Measurements from ENCODE around the gene GUF1. TPM values are rescaled to one million over a fixed set of nuclear protein-coding genes. Genes with fewer than 3 reads are reported as not detected.

Gene GUF1
- total RNA-seq, 4 donors from 2014 or later: 14.8 to 22.2 (median 16.4) TPM

DNA sequence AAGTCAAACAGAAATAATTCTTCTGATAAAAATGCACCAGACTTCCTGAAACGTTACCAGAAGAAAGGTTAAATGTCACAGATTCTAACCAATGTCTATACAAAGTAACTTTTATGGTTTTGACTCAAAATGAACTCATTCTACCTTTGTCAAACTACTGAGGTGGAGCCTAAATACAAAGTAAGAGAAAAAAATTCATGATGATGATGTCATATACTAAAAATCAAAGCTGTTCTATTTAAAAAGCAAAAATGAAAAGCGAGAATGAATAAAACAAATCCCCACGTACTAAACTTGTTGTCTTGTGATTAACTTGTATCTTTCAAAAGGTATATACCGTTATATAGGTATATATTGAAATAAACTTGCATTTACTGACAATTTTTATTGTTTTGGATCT is 26.5 kb downstream of the GUF1 start:
- TF ChIP-seq, protein P1, sequence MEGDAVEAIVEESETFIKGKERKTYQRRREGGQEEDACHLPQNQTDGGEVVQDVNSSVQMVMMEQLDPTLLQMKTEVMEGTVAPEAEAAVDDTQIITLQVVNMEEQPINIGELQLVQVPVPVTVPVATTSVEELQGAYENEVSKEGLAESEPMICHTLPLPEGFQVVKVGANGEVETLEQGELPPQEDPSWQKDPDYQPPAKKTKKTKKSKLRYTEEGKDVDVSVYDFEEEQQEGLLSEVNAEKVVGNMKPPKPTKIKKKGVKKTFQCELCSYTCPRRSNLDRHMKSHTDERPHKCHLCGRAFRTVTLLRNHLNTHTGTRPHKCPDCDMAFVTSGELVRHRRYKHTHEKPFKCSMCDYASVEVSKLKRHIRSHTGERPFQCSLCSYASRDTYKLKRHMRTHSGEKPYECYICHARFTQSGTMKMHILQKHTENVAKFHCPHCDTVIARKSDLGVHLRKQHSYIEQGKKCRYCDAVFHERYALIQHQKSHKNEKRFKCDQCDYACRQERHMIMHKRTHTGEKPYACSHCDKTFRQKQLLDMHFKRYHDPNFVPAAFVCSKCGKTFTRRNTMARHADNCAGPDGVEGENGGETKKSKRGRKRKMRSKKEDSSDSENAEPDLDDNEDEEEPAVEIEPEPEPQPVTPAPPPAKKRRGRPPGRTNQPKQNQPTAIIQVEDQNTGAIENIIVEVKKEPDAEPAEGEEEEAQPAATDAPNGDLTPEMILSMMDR (IDR thresholded peaks at IDR 0.05; ENCODE audit: low read depth): no peak

DNA sequence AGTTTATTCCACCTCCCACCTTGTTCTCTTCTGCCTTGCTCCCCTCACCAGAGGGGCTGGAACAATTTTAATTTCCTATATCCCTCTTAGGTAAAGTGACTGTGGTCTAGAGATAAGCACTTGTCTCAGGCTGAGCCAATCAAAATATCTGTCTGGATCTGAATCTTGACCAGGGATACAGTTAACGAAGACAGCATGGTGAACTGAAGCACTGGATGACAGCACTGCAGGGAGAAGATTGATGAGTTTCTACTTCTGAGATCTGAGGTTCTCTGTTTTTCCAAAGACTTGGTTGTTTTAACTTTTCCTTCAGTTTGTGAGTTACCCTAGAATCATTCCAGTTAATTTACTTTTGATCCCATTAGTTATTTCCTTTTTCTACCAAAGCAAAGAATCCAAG is 34.9 kb downstream of the GUF1 start:
- TF ChIP-seq, protein P1 (IDR thresholded peaks at IDR 0.05; ENCODE audit: low read depth): no peak

DNA sequence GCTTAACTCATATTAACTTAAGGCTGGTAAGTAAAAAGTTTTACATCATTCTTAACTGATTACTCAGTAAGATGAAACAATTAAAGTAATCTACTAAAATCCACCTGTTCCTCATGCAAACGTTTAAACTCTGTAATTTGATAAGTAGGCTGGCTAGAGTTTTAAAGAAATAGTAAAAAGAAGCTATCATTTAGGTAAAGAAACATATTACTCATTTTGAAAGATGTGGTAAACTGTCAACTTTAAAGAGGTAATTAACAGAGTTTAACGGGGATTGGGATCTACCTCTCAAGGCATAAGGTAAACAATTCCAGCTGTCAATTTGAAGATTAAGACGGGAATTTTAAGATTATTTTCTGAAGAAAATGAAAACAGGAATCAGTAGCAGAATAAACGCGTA is 38.4 kb downstream of the GUF1 start:
- TF ChIP-seq, protein P1 (IDR thresholded peaks at IDR 0.05; ENCODE audit: low read depth): no peak

GRCh38 chr4:44720371-44720770 is 42.2 kb downstream of the GUF1 start:
- TF ChIP-seq, protein P1 (IDR thresholded peaks at IDR 0.05; ENCODE audit: low read depth): no peak

DNA sequence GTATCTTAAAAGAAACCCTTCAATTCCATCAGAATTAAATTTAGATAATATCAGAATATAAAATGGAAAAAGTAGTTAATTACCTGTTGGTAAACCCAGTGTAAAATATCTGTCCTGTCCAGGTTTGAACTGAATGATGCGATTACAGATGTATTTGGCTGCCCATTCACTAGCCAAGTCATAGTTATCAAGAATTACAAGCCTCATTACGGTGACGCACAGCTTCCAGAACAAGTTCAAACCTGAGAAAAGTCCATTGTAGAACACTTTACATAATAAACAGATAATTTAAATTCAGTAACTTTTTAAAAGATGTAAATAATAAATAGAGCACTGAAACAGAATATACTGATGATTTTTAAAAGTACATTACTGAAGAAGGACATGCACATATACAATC is 43.8 kb downstream of the GUF1 start:
- TF ChIP-seq, protein P1 (IDR thresholded peaks at IDR 0.05; ENCODE audit: low read depth): no peak

DNA sequence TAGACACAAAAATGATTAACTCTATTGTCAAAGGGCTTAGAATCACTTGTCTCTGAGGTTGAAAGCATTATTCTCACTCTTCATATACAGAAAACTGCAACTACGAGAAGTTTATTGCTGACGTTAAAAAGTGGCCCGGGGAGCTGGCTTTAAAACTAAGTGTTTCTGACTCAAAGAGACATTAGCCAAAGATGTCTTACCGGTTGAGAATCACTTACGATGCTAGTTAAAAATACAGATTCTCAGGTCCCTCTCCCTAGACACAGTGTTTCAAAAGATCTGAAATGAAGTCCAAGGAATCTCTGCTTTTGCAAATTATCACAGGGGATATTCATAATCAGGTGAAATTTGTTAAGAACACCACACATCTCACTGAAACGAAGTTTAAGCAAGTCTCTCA is 46.9 kb downstream of the GUF1 start:
- TF ChIP-seq, protein P1 (IDR thresholded peaks at IDR 0.05; ENCODE audit: low read depth): no peak

- TF ChIP-seq, protein P1 (IDR thresholded peaks at IDR 0.05; ENCODE audit: low read depth): no peak
Observed at GRCh38 chr4:44725726-44726037, 47.5 kb downstream of the GUF1 start.
